NCI-H1417 (cell line): ENCODE measurements around the gene TNFRSF9.
"Not testable (repeated sequence)": the region's sequence is repeated elsewhere in the genome, so short reads cannot be mapped to it uniquely, and the experiment has no call there.

ENCODE experiments used
- DNase-seq, 3 experiments: peaks; one replicate each; lab custom pipeline; 2025; lab: John Stamatoyannopoulos, UW

The TNFRSF9 gene

DNA sequence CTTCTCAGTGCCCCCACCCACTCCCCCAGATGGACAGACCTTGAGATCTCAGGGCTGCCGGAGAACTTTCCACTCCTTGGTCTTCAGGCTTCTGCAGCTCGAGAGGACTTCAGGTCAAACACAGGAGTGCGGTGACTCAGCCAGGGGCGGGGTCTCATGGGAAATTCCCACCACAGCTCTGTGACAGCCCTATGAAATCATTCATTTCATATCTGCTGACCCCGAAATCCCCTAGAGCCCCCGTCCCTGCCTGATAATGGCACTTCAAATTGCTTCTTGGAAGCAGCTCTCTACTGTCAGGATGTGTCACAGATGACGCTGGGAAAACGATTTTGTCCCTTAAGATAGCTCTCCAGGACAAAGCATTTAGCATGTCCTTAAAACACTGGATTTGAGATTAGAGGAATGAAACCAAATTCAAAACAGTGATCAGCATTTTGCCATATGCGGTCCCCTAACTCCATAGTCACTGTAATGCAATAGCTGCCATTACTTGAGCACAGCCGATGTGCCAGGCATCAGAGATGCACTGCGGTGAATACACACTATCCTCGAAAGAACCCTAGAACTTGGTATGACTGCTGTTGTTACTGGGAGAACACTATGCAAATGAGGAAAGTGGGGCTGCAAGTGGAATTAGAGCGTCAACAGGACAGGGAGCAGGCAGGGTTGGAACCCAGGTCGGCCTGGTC is at the start of gene TNFRSF9:
TSS of gene TNFRSF9 (minus strand) at position 95 of the 692 bp plus-strand sequence. CDS start 845 bp downstream, outside the sequence.
- no peak for DNase-seq

DNA sequence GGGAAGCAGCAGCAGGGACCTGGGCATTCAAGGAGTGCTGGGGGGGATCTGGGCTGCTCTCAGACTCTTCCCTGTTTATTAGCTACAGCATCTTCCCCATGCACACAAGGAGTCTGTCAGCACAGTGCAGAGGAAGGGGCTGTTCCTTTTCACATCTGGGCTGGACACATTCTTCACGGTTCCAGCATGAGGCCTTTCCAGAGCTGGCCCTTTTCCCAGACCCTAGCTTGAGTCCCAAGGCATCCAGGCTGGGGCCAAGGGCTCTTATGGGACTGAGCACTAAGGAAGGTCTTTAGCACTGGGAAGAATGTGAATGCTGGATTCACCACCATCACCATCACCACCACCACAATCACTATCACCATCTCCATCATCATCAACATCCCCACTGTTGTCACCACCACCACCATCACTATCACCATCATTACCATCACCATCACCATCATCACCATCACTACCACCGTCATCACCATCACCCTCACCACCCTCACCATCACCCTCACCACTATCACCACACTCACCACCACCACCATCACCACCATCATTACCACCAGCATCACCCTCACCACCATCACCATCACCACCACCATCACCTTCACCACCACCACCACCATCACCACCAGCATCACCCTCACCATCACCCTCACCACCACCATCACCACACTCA is 49.3 kb upstream of the TNFRSF9 start:
- no peak for DNase-seq

DNA sequence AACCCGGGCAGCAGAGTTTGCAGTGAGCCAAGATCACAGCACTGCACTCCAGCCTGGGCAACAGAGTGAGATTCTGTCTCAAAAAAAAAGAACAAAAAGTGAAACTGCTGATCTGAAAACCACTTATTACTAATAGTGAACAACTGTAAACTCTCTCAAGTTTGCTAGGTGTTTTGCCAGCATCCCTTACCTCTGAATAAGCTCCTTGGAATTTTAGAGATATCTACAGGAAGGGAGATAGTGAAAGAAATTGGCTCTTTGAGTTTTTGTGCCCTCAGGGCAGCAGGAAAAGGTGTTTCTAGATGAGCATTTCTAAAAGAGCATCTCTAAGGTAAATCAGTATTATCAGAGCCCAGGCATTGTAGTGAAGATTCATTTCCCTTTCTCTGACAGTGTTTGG is 47.9 kb upstream of the TNFRSF9 start:
- DNase-seq: no peak

DNA sequence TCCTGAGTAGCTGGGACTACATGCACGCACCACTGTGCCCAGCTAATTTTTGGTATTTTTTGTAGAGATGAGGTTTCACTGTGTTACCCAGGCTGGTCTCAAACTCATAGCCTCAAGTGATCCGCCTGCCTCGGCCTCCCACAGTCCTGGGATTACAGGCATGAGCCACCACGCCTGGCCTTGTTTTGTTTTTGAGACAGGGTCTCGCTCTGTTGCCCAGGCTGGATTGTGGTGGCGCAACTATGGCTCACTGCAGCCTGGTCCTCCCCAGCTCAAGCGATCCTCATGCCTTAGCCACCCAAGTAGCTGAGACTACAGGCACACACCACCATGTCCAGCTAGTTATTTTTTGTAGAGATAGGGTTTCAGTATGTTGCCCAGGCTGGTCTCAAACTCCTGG is 46.9 kb upstream of the TNFRSF9 start:
- no peak for DNase-seq

DNA sequence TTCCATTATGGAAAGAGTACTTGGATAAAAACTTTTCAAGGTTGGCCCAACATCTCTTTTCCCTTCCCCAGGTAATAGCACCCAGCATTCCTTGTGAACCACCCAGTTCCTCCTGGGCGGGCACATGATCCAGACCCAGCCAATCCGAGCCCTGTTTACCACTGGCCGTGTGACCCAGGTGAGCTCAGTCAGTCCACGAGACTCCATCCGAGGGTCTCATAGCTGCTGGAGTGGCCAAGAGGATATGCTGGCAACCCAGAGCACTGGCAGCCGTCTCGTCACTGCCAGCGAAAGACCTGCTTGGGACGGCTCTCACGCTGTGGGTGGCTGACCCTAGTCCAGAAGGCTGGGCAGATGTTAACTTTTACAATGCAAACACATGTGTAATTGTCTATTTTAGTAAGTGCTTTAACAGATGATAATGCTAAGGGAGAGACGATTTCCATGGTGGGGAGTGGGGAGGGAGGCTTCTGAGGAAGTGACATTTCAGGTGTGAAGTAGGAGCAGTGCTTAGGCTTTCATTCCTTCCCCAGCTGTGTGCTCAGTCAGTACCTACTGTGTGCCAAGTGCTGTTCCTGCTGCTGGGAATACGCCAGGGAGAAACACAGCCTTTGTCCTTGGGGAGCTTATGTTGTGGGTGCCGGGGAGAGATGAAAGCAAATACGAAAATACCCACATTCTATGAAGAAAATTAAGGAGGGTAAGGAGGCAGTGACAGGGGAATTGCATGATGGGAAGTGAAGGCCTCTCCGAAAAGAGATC is 45.4 kb upstream of the TNFRSF9 start:
- DNase-seq: no peak

DNA sequence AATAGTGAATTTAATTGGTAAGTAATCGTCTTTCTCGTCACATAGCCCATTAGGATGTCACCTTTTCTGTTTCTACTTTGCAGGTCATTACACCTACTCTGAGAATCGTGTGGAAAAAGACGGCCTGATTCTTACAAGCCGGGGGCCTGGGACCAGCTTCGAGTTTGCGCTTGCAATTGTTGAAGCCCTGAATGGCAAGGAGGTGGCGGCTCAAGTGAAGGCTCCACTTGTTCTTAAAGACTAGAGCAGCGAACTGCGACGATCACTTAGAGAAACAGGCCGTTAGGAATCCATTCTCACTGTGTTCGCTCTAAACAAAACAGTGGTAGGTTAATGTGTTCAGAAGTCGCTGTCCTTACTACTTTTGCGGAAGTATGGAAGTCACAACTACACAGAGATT is 44.2 kb upstream of the TNFRSF9 start:
- DNase-seq: peak in 2 of 3 experiments; percentile 34 to 70

DNA sequence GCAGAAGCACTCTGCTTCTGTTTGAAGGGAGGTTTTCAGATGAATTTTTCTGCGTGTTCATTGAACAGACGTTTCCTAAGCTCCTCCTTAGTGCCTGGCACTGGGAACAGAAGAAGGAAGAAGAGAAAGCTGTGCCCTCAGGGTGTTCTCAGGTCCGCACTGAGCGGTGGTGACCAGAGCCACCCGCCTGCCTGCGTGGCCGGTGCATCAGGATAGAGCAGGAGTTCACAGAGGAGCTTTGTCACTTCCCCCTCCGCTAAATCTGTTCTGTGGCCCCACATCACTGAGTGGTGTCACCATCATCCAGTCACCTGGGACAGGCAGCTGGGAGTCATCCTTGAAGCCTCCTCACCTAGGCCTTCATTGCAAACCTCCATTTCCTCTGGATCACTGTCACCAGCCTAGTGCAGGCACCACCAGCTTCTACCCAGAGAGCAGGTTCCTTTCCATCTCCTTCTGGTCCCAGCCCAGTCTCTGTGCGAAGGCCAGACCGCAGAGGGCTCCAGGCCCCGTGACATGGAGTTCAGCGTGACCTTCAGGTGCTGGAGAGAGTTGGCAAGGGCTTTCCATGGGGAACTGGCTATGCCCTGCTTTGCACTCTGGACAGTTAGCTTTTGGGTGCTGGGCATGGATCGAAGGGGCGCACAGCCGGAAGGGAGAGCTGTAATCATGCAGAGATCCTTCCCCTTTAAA is 42.6 kb upstream of the TNFRSF9 start:
- no peak for DNase-seq

DNA sequence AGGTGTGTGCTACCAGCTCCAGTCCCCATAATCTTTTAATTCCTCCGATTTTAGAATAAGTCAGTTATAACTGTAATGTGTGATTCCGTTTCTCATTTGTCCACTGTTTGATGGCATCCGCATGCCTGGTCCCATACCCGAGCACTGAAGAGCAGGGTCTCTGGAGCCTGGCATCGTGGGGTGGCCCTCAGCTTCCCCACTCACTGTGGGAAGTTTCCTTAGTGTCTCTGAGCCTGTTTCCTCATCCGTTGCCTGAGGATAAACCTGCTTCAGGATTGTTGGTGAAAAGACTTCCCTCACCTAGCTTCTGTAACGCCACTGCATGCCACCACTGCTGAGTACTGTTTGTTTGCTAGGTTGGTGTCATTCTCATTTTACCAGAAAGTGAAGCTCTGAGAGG is 40.3 kb upstream of the TNFRSF9 start:
- no peak for DNase-seq

DNA sequence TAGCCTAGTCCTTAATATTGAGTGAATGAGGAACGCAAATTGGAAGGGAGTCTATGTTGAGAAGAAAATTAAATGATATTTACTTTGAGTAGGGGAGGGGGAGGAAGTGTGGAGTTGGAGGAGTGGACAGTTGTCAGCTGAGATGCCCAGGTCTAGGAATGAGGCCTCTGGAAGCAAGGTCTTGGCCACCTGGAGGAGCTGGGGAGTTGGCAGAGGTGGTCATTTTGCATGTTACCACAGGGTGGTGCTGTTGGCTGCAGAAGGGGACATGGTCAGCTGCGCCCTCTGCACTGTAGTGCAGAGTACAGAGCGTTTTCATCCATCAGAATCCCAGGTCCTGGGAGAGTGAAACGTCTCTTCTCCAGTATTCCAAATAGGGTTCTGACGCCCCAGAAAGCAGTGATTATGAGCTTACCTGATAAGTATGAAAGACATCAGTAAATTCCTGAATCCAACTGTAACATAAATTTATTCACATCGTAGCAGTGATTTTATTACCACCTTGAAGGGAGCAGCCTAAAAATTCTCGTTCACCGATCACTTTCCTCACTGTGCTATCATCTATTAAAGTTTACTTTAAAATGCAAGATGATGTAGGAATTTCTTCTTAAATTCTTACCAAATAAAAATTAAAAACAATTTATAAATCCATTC is 34.7 kb upstream of the TNFRSF9 start:
- peak; percentile 62 to 86 (median 72) for DNase-seq

DNA sequence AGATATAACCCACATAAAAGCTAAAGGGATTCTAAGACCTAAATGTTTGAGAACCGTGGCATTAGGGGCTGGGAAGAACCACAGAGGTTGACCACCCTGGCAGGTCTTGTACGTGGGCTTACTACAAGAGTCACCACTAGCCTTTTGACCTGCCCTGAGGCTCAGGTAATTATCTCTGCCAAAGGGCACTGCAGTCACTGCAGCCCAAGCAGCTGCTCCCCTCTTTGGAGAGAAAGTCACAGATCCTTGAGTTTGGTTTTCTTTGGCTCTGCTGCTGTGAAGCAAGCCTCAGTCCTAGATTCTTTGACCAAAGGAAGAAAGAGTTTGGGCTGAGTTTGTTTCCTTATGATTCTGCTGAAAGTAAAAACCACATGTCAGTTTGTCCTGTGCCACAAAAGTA is 32.4 kb upstream of the TNFRSF9 start:
- DNase-seq: no peak

DNA sequence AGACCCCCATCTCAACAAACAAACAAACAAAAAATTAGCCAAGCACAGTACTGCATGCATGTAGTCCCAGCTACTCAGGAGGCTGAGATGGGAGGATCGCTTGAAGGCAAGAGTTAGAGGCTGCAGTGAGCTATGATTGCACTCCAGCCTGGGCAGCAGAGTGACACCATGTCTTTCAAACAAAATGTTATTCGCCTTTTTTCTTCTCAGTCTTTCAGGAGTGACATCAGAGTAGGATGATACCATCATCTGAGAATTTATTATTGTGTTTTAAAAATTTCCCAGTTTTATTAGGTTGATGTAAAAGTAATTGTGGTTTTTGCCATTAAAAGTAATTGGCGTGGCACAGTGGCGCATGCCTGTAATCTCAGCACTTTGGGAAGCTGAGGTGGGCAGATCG is 31.6 kb upstream of the TNFRSF9 start:
- DNase-seq: no peak

DNA sequence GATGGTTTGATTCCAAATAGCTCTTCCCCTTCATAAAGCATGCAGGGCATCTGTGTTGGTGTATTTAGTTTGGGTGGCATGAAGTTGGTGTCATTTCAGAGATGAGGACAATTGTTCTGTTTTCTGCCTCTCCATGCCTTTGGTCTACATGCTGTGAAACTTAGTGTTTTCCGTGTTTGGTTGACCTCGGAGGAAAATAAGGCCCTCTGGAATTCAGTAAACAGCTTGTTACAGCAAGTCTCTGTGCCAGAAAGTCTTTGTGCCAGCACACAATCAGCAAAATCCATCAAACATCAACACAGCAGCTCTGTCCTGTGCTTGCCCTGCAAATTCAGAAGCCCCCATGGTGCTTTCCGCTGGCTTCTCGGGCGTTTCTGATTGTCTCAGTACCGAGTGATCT is 30.4 kb upstream of the TNFRSF9 start:
- no peak for DNase-seq

DNA sequence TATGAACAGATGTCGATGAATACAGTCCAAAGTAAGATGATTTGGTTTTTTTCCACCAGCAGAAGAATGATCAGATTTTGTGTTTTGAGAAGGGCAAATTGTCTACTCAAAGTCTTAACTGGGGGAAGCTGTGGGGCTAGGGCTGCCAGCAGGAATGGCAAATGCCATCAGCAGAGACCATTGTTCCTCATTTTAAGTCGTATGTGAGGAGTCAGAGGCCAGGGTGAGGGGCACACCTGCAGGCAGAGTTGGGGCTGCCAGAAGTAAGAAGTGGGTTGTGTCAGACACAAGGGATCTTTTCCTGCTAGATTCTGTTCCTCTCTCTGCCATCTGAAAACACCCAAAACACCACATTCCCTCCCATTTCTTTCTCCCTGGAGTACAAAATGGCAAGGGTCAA is 29.6 kb upstream of the TNFRSF9 start:
- DNase-seq: no peak

DNA sequence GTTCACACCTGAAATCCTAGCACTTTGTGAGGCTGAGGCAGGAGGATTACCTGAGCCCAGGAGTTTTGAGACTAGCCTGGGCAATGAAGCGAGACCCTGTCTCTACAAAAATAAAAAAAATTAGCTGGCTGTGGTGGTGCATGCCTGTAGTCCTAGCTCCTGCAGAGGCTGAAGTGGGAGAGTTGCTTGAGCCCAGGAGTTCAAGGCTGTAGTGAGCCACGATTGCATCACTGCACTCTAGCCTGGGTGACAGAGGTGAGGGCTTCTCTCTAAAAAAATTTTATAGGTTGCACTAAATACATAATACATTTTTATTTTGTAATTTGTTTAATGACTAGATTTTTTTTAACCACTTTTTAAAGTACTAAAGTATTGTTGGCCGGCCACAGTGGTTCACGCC is 27.0 kb upstream of the TNFRSF9 start:
- DNase-seq: no peak

DNA sequence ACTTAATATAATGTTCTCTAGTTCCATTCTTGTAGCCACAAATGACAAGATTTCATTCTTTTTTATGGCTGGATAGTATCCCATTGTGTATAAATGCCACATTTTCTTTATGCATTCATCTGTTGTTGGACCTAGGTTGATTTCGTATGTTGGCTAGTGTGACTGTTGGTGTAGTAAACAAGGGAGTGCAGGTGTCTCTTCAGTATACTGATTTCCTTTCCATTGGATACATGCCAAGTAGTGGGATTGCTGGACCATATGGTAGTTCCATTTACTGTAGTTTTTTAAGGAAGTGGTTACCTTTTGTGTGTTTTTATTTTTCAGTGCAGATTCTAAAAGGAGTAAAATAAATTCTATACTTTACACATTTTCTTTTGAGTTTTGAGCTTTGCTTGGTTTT is 26.6 kb upstream of the TNFRSF9 start:
- DNase-seq: no peak

DNA sequence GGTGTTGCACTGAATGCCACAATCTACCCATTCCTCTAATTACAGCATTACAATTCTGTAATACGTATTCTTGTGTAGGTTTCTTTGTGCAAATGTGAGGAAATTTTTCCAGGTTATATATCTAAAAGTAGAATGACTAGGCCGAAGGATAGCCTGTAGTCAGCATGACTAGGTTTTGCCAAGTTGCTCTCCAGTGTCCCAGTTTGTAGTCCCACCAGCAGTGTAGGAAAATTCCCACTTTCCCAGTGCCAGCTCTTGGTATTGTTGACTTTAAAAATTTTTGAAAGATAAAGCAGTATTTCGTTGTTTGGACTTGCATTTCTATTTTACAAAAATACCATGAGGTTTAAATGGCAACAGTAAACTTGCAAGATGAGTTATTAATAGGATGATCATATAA is 23.8 kb upstream of the TNFRSF9 start:
- DNase-seq: no peak

DNA sequence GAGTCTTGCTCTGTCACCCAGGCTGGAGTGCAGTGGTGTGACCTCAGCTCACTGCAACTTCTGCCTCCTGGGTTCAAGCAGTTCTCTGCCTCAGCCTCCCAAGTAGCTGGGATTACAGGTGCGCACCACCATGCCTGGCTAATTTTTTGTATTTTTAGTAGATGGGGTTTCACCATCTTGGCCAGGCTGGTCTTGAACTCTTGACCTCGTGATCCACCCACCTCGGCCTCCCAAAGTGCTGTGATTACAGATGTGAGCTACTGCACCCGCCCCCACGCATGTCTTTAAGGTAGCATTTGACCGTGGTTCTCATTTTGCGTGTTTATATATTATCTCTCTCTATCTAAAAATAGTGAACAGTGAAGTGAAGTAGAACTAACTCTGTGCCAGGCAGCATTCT is 23.2 kb upstream of the TNFRSF9 start:
- DNase-seq: not testable (repeated sequence)

DNA sequence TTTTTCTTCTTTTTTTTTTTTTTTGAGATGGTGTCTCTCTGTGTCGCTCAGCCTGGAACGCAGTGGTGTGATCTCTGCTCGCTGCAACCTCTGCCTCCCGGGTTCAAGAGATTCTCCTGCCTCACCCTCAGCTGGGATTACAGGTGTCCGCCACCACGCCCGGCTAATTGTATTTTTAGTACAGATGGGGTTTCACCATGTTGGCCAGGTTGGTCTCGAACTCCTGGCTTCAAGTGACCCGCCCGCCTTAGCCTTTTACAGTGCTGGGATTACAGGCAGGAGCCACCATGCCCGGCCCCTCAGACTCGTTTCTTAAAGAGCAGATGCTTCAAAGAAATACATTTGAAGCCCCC is 22.7 kb upstream of the TNFRSF9 start:
- DNase-seq: not testable (repeated sequence)

DNA sequence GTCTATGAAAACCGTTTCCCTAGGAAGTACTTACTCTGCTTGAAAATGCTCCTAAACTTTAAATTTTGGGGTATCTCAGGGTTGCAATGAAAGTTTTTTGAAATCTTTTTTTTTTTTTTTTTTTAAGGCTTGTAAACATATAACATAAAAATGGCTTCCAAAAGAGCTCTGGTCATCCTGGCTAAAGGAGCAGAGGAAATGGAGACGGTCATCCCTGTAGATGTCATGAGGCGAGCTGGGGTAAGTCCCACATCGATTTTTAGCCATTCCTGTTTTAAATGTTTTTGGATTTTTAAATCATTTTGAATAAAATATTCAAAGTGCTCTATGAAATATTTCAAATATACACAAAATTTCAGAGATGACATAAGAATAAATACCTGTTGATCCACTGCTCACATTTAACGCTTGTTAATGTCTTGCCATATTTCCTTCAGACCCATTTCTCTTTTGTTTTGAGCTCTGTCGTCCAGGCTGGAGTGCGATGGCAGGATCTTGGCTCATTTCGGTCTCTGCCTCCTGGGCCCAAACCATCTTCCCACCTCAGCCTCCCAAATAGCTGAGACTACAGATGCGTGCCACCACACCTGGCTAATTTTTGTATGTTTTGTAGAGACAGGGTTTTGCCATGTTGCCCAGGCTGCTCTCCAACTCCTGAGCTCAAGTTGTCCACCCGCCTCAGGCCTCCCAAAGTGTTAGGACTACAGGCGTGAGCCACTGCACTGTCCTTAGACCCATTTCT is 22.2 kb upstream of the TNFRSF9 start:
- DNase-seq: no peak

DNA sequence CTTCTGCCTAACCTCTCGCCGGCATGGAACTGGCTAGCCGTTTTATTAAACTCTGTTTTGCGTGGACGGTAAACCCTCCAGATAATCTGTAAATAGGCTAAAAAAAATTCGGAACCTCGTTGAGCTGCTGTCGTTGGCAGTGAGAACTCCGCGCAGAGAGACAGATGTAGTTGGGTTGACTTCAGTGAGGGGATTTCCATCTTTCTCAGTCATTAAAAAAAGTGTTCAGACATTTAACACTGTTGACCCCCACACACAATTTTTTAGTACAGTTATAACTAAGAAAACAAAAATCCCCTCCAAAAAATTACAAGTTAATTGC is 21.3 kb upstream of the TNFRSF9 start:
- no peak for DNase-seq

DNA sequence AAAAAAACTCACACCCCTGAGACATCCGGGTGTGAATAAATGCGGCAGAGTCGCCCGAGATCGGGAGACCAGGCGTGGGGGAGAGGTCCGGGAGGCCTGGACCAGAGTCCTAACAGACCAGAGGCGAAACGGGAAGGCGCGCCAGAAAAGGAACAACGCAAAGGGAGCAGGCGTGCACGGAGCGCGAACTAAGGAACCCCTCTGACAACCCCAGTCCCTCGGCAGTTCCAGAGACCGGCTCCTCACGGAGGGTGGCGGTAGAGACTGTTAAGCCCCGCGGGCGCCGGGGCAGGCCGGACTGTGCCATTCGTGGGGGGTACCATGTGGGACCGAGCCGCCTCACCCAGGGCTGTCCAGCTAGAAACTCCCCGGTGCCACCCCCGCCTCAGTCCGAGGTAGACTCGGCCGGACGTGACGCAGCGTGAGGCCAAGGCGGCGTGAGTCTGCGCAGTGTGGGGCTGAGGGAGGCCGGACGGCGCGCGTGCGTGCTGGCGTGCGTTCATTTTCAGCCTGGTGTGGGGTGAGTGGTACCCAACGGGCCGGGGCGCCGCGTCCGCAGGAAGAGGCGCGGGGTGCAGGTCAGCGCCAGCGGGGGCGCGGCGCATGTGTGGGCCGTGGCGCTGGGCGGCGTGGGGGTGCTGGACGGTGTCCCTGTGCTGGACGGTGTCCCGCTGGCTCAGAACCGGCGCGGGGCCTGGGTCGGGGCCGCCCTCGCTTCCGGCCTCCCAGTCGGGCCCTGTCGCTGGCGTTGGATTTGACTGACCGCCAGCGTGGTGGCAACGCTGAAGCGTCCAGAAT is 20.8 kb upstream of the TNFRSF9 start, which contains the start of gene PARK7:
TSS of gene PARK7 (plus strand) at position 496 of the 798 bp plus-strand sequence. CDS start 1,075 bp downstream, outside the sequence.
- DNase-seq: peak; percentile 98 to 99 (median 98)
